HepG2 (cell line): ENCODE results near the gene PPP1R15A. TPM values are rescaled to one million over a fixed set of nuclear protein-coding genes. Genes with fewer than 3 reads are reported as not detected.

ENCODE experiments used
- ARNTL ChIP-seq: sonication (generic); formaldehyde crosslinking; IDR thresholded peaks from 2 replicates; pipeline ENCODE4 v1.4.0; 2020; ENCODE audit warnings: mild to moderate bottlenecking, missing genetic modification reagents
- KDM5A ChIP-seq: fragments of 200-600 bp; sonication (generic); IDR thresholded peaks from 2 replicates; pipeline ENCODE4 v1.7.0; 2018; ENCODE audit warnings: antibody characterized with exemption, mild to moderate bottlenecking, low read length, borderline replicate concordance
- KMT2B ChIP-seq: IDR thresholded peaks from 2 replicates; pipeline ENCODE4 v1.6.1; 2016; ENCODE audit warnings: missing genetic modification reagents, missing compliant biosample characterization
- MEIS1 ChIP-seq: sonication (generic); formaldehyde crosslinking; IDR thresholded peaks from 2 replicates; pipeline ENCODE4 v1.9.0; 2021; ENCODE audit warnings: mild to moderate bottlenecking, missing genetic modification reagents, moderate library complexity, borderline replicate concordance
- MYC ChIP-seq: sonication (generic); formaldehyde crosslinking; IDR thresholded peaks from 2 replicates; pipeline ENCODE4 v1.9.0; 2021; ENCODE audit warnings: missing genetic modification reagents, borderline replicate concordance
- SETDB1 ChIP-seq: sonication (generic); formaldehyde crosslinking; IDR thresholded peaks from 2 replicates; pipeline ENCODE4 v1.5.1; 2020; ENCODE audit warnings: missing genetic modification reagents, mild to moderate bottlenecking, borderline replicate concordance
- SPEN ChIP-seq: sonication (generic); formaldehyde crosslinking; IDR thresholded peaks from 2 replicates; pipeline ENCODE4 v1.5.1; 2020; ENCODE audit warnings: low read depth, mild to moderate bottlenecking, missing genetic modification reagents
- ZNF10 ChIP-seq: sonication (generic); formaldehyde crosslinking; IDR thresholded peaks from 2 replicates; pipeline ENCODE4 v1.4.0; 2020; ENCODE audit warnings: mild to moderate bottlenecking, low read depth, missing genetic modification reagents, borderline replicate concordance
- ZNF12 ChIP-seq: sonication (generic); formaldehyde crosslinking; IDR thresholded peaks from 2 replicates; pipeline ENCODE4 v1.5.0; 2020; ENCODE audit warnings: missing genetic modification reagents
- ZNF224 ChIP-seq: sonication (generic); formaldehyde crosslinking; IDR thresholded peaks from 2 replicates; pipeline ENCODE4 v1.5.0; 2020; ENCODE audit warnings: mild to moderate bottlenecking, missing genetic modification reagents
- ZNF331 ChIP-seq: sonication (generic); formaldehyde crosslinking; IDR thresholded peaks from 2 replicates; pipeline ENCODE4 v1.4.0; 2020; ENCODE audit warnings: missing genetic modification reagents
- ZNF543 ChIP-seq: sonication (generic); formaldehyde crosslinking; IDR thresholded peaks from 2 replicates; pipeline ENCODE4 v1.4.0; 2020; ENCODE audit warnings: mild to moderate bottlenecking, missing genetic modification reagents
- polyA plus RNA-seq, 8 experiments: library from polyadenylated mRNA; depleted of rRNA in 3 of 8; stranded (reverse) in 7 of 8; unstranded in 1 of 8; fragments of >200 nt; fragmentation: Illumina TruSeq in 4 of 8; extraction: Trizol in 4 of 8; gene quantifications; 2 replicates each; pipeline versions ENCODE4 v1.2.1 to v1.2.3, GENCODE V29; 2011 to 2016; ENCODE audit warnings: low read depth in 4 of 8, missing spikeins in 1 of 8, mixed read lengths in 1 of 8; ENCODE audit not compliant: insufficient read depth in 1 of 8
- total RNA-seq, 5 experiments: library from RNA; depleted of rRNA; stranded (reverse); fragments of >200 nt; fragmentation: Illumina TruSeq; extraction: Trizol; gene quantifications; 2 replicates each; pipeline ENCODE4 v1.2.3, GENCODE V29; 2016; ENCODE audit warnings: low read depth in 1 of 5
- TF ChIP-seq, protein P1 (sequence below): sonication (generic); formaldehyde crosslinking; IDR thresholded peaks from 2 replicates; pipeline ENCODE4 v1.5.0; 2020; ENCODE audit warnings: mild to moderate bottlenecking, missing genetic modification reagents
- TF ChIP-seq, protein P2 (sequence below): sonication (generic); formaldehyde crosslinking; IDR thresholded peaks from 2 replicates; pipeline ENCODE4 v1.4.0; 2020; ENCODE audit warnings: mild to moderate bottlenecking, low read depth, missing genetic modification reagents
- TF ChIP-seq, protein P3 (sequence below): sonication (generic); formaldehyde crosslinking; IDR thresholded peaks from 2 replicates; pipeline ENCODE4 v1.4.0; 2020; ENCODE audit warnings: missing genetic modification reagents
- TF ChIP-seq, protein P4 (sequence below): IDR thresholded peaks from 2 replicates; pipeline ENCODE4 v1.6.1; 2016; ENCODE audit warnings: low read depth
- TF ChIP-seq, protein P5 (sequence below): sonication (generic); formaldehyde crosslinking; conservative IDR thresholded peaks from 2 replicates; pipeline ENCODE4 v1.4.0; 2020; ENCODE audit warnings: missing genetic modification reagents
- TF ChIP-seq, protein P6 (sequence below): IDR thresholded peaks from 2 replicates; pipeline ENCODE4 v1.6.1; 2012; ENCODE audit warnings: inconsistent platforms
- TF ChIP-seq, protein P7 (sequence below), 2 experiments: fragments of 450-650 bp in 1 of 2; sonication (generic) in 1 of 2; formaldehyde crosslinking; IDR thresholded peaks; 2 replicates each; pipeline versions ENCODE4 v1.5.0 to v1.8.0; 2020 to 2022; ENCODE audit warnings: mild to moderate bottlenecking in 1 of 2, missing genetic modification reagents in 1 of 2
- TF ChIP-seq, protein P8 (sequence below): sonication (generic); formaldehyde crosslinking; IDR thresholded peaks from 2 replicates; pipeline ENCODE4 v1.4.0; 2020; ENCODE audit warnings: mild to moderate bottlenecking, missing genetic modification reagents

PPP1R15A gene
- total and polyA plus RNA-seq, 2 of the 13 experiments (the other 11 are each of a cell fraction or from before 2014, with no cell fraction given) = 15.6 to 18.5 TPM

DNA sequence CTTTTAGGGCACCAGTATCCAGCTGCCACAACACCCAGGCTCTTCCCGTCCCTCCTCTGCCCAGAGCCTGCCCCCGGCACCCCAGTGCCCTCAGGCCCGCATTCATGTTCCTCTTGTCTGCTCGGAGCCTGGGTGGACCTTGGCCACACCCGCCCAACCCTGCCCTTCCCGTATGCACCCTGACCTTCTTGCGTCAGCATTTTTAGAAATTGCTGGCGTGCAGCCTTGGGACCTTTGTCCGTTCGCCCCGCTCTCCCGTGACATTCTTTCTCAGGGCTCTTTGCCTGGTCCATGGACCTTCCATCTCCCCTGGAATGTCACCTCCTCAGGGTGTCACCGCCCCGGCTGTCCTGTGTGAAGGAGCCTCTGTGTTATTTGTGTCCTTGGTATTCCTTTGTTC, 35.5 kb downstream of the PPP1R15A start (continued):
- TF ChIP-seq, protein P1, sequence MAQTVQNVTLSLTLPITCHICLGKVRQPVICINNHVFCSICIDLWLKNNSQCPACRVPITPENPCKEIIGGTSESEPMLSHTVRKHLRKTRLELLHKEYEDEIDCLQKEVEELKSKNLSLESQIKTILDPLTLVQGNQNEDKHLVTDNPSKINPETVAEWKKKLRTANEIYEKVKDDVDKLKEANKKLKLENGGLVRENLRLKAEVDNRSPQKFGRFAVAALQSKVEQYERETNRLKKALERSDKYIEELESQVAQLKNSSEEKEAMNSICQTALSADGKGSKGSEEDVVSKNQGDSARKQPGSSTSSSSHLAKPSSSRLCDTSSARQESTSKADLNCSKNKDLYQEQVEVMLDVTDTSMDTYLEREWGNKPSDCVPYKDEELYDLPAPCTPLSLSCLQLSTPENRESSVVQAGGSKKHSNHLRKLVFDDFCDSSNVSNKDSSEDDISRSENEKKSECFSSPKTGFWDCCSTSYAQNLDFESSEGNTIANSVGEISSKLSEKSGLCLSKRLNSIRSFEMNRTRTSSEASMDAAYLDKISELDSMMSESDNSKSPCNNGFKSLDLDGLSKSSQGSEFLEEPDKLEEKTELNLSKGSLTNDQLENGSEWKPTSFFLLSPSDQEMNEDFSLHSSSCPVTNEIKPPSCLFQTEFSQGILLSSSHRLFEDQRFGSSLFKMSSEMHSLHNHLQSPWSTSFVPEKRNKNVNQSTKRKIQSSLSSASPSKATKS (CRISPR knock-in tag) = no peak
- TF ChIP-seq ZNF331 = peak; percentile 85; the same call in 1 of the 2 replicates
- TF ChIP-seq, protein P2, sequence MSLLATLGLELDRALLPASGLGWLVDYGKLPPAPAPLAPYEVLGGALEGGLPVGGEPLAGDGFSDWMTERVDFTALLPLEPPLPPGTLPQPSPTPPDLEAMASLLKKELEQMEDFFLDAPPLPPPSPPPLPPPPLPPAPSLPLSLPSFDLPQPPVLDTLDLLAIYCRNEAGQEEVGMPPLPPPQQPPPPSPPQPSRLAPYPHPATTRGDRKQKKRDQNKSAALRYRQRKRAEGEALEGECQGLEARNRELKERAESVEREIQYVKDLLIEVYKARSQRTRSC (CRISPR knock-in tag) = no peak
- TF ChIP-seq KMT2B (CRISPR knock-in tag) = no peak
- no peak for TF ChIP-seq ZNF10
- no peak for TF ChIP-seq ARNTL (CRISPR knock-in tag)
- TF ChIP-seq, protein P3, sequence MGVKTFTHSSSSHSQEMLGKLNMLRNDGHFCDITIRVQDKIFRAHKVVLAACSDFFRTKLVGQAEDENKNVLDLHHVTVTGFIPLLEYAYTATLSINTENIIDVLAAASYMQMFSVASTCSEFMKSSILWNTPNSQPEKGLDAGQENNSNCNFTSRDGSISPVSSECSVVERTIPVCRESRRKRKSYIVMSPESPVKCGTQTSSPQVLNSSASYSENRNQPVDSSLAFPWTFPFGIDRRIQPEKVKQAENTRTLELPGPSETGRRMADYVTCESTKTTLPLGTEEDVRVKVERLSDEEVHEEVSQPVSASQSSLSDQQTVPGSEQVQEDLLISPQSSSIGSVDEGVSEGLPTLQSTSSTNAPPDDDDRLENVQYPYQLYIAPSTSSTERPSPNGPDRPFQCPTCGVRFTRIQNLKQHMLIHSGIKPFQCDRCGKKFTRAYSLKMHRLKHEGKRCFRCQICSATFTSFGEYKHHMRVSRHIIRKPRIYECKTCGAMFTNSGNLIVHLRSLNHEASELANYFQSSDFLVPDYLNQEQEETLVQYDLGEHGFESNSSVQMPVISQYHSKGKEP (CRISPR knock-in tag) = no peak
- TF ChIP-seq SPEN (CRISPR knock-in tag) = peak; percentile 65; the same call in 1 of the 2 replicates
- TF ChIP-seq, protein P4, sequence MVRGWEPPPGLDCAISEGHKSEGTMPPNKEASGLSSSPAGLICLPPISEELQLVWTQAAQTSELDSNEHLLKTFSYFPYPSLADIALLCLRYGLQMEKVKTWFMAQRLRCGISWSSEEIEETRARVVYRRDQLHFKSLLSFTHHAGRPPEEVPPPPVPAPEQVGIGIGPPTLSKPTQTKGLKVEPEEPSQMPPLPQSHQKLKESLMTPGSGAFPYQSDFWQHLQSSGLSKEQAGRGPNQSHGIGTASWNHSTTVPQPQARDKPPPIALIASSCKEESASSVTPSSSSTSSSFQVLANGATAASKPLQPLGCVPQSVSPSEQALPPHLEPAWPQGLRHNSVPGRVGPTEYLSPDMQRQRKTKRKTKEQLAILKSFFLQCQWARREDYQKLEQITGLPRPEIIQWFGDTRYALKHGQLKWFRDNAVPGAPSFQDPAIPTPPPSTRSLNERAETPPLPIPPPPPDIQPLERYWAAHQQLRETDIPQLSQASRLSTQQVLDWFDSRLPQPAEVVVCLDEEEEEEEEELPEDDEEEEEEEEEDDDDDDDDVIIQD = no peak; the same call in 1 of the 2 replicates
- TF ChIP-seq, protein P5, sequence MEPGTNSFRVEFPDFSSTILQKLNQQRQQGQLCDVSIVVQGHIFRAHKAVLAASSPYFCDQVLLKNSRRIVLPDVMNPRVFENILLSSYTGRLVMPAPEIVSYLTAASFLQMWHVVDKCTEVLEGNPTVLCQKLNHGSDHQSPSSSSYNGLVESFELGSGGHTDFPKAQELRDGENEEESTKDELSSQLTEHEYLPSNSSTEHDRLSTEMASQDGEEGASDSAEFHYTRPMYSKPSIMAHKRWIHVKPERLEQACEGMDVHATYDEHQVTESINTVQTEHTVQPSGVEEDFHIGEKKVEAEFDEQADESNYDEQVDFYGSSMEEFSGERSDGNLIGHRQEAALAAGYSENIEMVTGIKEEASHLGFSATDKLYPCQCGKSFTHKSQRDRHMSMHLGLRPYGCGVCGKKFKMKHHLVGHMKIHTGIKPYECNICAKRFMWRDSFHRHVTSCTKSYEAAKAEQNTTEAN (CRISPR knock-in tag) = no peak
- no peak for TF ChIP-seq KDM5A
- TF ChIP-seq MEIS1 = no peak
- TF ChIP-seq, protein P6, sequence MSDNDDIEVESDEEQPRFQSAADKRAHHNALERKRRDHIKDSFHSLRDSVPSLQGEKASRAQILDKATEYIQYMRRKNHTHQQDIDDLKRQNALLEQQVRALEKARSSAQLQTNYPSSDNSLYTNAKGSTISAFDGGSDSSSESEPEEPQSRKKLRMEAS = peak; percentile 37; the same call in 1 of the 2 replicates
- no peak for TF ChIP-seq ZNF12
- TF ChIP-seq, protein P7, sequence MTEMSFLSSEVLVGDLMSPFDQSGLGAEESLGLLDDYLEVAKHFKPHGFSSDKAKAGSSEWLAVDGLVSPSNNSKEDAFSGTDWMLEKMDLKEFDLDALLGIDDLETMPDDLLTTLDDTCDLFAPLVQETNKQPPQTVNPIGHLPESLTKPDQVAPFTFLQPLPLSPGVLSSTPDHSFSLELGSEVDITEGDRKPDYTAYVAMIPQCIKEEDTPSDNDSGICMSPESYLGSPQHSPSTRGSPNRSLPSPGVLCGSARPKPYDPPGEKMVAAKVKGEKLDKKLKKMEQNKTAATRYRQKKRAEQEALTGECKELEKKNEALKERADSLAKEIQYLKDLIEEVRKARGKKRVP (CRISPR knock-in tag; IDR thresholded peaks at IDR 0.05) = peak; percentile 57 to 95; a peak in 3 of 4 replicates
- TF ChIP-seq ZNF543 (CRISPR knock-in tag) = no peak
- no peak for TF ChIP-seq SETDB1 (CRISPR knock-in tag)
- peak; percentile 51; the same call in 1 of the 2 replicates for TF ChIP-seq MYC
- no peak for TF ChIP-seq ZNF224 (CRISPR knock-in tag)
- TF ChIP-seq, protein P8, sequence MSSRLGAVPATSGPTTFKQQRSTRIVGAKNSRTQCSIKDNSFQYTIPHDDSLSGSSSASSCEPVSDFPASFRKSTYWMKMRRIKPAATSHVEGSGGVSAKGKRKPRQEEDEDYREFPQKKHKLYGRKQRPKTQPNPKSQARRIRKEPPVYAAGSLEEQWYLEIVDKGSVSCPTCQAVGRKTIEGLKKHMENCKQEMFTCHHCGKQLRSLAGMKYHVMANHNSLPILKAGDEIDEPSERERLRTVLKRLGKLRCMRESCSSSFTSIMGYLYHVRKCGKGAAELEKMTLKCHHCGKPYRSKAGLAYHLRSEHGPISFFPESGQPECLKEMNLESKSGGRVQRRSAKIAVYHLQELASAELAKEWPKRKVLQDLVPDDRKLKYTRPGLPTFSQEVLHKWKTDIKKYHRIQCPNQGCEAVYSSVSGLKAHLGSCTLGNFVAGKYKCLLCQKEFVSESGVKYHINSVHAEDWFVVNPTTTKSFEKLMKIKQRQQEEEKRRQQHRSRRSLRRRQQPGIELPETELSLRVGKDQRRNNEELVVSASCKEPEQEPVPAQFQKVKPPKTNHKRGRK = no peak
